Kidney (tissue), 14 donors: Measurements from ENCODE around the gene SLC37A2. TPM values are rescaled to one million over a fixed set of nuclear protein-coding genes. Genes with fewer than 3 reads are reported as not detected.

ENCODE experiments used
- DNase-seq, 5 donors: peaks; one replicate each; pipeline ENCODE4 v3.0.0-alpha.2; 2013 to 2020
- FAIRE-seq: peaks from 2 replicates; lab custom pipeline; 2012; peaks lifted over from hg19 to GRCh38; lab: Jason Lieb, UNC
- H3K27ac ChIP-seq, 2 donors: one replicate each; pipeline ENCODE4 v1.7.0; 2013; ENCODE audit warnings: low read depth in 2 of 2, low read length in 2 of 2, inconsistent platforms in 1 of 2
- H3K27me3 ChIP-seq: one replicate; pipeline ENCODE4 v1.7.1; 2013; ENCODE audit warnings: low read length, inconsistent platforms; ENCODE audit not compliant: control insufficient read depth, insufficient read depth
- H3K36me3 ChIP-seq, 3 donors: one replicate each; pipeline versions ENCODE4 v1.7.0 to v1.7.1; 2013; ENCODE audit warnings: low read length in 3 of 3, control low read depth in 1 of 3, inconsistent platforms in 1 of 3; ENCODE audit not compliant: insufficient read depth in 3 of 3, control insufficient read depth in 2 of 3
- H3K4me1 ChIP-seq, 3 donors: one replicate each; pipeline versions ENCODE4 v1.7.0 to v1.7.1; 2013; ENCODE audit warnings: low read length in 3 of 3, inconsistent platforms in 1 of 3, low read depth in 1 of 3; ENCODE audit not compliant: control insufficient read depth in 2 of 3, insufficient read depth in 2 of 3
- H3K4me3 ChIP-seq, 3 donors: one replicate each; pipeline versions ENCODE4 v1.7.0 to v1.8.1; 2013; ENCODE audit warnings: low read length in 3 of 3, control low read depth in 1 of 3, inconsistent platforms in 1 of 3
- H3K9ac ChIP-seq, 3 donors: one replicate each; pipeline versions ENCODE4 v1.7.0 to v1.7.1; 2013; ENCODE audit warnings: low read length in 3 of 3, control low read depth in 1 of 3, inconsistent platforms in 1 of 3
- H3K9me3 ChIP-seq, 3 donors: one replicate each; pipeline versions ENCODE4 v1.7.0 to v1.7.1; 2013; ENCODE audit warnings: low read length in 3 of 3, control low read depth in 1 of 3, inconsistent platforms in 1 of 3; ENCODE audit not compliant: control insufficient read depth in 2 of 3, insufficient read depth in 1 of 3
- intact Hi-C: fragments of 100-400 bp; cut with DNase I; formaldehyde crosslinking; loops from one replicate; pipeline ENCODE4 v1.11.1; 2022
- polyA plus RNA-seq: library from polyadenylated mRNA; stranded (reverse); fragments of 350-450 nt; fragmentation: Illumina TruSeq; extraction: RNeasy Lipid Tissue Mini Kit (QIAGEN cat#74804); gene quantifications from one replicate; pipeline ENCODE4 v1.2.3, GENCODE V29; 2014; ENCODE audit warnings: low read depth, low replicate concordance; ENCODE audit not compliant: insufficient read depth
- total RNA-seq: library from RNA; stranded (reverse); fragmentation: NEBNext Ultra II Directional; extraction: Animal tissue kit (Norgen Biotek cat#: 25700); gene quantifications from one replicate; pipeline ENCODE4 v1.2.1, GENCODE V29; 2021
- TF ChIP-seq, protein P1 (sequence below): IDR thresholded peaks from 3 replicates; pipeline ENCODE4 v1.5.1; 2012; ENCODE audit warnings: mild to moderate bottlenecking, moderate library complexity, borderline replicate concordance; ENCODE audit not compliant: insufficient read depth; ENCODE audit errors: extremely low read depth
- donor health status: control.
- donor health status: control.
- donor health status: control.
- donor health status: control.
- donor health status: control.
- donor health status: DM: yes; HTN: yes; CAD: no.
- donor health status: Normal renal cell carcinoma (clear cell type).

Gene SLC37A2
- total and polyA plus RNA-seq, 2 donors from 2014 or later = 0.82 to 6.1 TPM

DNA sequence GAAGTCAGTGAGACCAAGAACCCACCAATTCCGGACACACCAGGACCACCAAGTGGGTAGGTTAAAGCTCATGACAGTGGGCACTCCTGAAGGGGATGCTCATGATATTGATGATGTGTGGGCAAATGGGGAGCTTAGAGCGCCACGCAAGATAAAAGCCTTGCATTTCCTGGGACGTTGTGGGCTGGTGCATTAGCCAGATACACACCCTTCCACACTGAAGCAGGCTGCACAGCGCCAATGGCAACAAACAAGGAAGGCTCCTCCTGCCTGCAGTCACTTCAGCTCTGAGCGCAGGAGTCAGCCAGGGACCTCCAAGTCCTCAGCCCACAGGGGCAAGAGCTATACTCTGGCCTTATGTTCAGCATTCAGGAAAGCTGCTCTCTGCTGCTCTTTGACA, 27.7 kb downstream of the SLC37A2 start:
- Histone ChIP-seq H3K27me3 (no peaks in the 10 kb centered on the region), H3K4me3 (no peak overlapping the region), H3K9ac (no peak overlapping the region), H3K27ac (no peak overlapping the region), H3K9me3 (no peaks in the 10 kb centered on the region), H3K4me1 (peaks cover 0 to 2% (median 0%) of the 10 kb centered on the region in 3 donors), H3K36me3 (no peaks in the 10 kb centered on the region)
- intact Hi-C loops = no loop called here
- TF ChIP-seq, protein P1, sequence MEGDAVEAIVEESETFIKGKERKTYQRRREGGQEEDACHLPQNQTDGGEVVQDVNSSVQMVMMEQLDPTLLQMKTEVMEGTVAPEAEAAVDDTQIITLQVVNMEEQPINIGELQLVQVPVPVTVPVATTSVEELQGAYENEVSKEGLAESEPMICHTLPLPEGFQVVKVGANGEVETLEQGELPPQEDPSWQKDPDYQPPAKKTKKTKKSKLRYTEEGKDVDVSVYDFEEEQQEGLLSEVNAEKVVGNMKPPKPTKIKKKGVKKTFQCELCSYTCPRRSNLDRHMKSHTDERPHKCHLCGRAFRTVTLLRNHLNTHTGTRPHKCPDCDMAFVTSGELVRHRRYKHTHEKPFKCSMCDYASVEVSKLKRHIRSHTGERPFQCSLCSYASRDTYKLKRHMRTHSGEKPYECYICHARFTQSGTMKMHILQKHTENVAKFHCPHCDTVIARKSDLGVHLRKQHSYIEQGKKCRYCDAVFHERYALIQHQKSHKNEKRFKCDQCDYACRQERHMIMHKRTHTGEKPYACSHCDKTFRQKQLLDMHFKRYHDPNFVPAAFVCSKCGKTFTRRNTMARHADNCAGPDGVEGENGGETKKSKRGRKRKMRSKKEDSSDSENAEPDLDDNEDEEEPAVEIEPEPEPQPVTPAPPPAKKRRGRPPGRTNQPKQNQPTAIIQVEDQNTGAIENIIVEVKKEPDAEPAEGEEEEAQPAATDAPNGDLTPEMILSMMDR = no peak
- FAIRE-seq (no peak), DNase-seq (no peak)

DNA sequence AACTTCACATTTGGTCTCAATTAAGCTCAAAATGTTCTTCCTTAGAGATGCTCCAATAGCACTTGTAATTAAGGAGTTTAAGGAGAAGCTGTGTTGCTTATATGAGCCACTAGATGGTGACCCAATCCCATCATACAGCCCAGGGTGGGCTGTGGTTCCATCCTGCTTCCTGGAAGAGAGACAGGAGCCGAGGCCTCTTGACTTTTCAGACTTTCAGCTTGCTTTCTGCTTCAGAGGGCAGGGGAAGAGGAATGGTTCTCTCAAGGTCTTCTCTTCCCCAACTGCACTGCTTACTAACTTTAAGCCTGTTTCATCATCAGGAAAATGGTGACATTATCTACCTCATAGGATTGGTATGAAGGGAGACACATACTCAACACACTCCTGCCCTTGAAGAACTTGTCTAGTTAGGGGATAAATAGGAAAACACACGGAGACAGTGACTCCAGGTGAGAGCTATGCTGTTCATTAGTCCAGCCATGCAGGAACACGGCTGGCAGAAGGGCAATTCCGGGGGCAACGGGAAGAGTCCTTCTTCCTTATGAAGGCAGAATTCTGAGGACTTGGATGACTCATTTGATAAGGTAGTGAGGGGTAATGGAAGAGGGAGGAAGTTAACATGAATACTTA, 28.3 kb downstream of the SLC37A2 start:
- TF ChIP-seq, protein P1 = peak; percentile 59
- H3K27me3 ChIP-seq = no peaks in the 10 kb centered on the region
- no peak overlapping the region for H3K9ac ChIP-seq
- intact Hi-C loops = no loop called here
- H3K36me3 ChIP-seq = peaks cover 0 to 3% (median 0%) of the 10 kb centered on the region in 3 donors
- H3K4me3 ChIP-seq = no peak overlapping the region
- peaks cover 0 to 2% (median 0%) of the 10 kb centered on the region in 3 donors for H3K4me1 ChIP-seq
- H3K27ac ChIP-seq = no peak overlapping the region
- DNase-seq (peak in 4 of 5 donors; percentile 75 to 91 (median 86)), FAIRE-seq (no peak)
- no peaks in the 10 kb centered on the region for H3K9me3 ChIP-seq

DNA sequence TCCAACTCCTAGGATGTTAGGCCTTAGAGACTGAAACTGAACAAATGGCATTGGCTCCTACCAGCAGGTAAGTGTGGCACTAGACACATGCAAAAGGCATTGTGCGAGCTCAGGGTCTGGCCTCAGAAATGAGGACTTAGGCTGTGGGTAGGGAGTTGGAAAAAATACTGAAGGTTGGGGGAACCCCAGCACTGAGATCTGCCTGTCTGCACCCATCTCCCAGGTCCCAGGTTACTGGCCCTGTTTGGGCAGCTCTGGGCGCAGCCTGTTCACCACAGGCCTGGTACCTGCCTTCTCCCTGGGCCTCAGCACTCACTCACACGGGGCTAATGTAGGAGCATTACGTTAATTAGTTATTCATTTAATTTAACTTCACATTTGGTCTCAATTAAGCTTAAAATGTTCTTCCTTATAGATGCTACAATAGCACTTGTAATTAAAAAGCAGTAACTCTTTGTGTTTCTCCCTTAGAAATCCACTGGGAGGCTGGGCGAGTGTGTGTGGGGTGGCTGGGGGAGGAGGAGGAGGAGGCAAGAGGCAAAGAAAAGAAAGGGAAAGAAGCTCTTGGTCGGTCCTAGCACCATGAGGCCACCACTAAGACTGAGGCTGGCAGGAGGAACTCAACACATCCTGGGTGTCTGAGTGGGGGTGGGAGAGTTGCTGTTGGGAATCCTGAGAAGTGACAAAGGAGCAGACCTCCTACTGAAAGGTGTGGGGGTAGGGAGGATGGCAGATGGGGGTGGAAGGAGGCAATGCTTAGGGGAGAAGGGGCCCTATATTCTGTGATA, 29.0 kb downstream of the SLC37A2 start:
- no peak for DNase-seq

More for the DNA sequence above, 29.0 kb downstream of the SLC37A2 start:
- Histone ChIP-seq H3K4me1 (peaks cover 0 to 2% (median 0%) of the 10 kb centered on the region in 3 donors), H3K27ac (no peak overlapping the region), H3K4me3 (no peak overlapping the region), H3K9me3 (no peaks in the 10 kb centered on the region), H3K36me3 (peaks cover 0 to 4% (median 3%) of the 10 kb centered on the region in 3 donors), H3K9ac (no peak overlapping the region), H3K27me3 (no peaks in the 10 kb centered on the region)
- intact Hi-C loops = no loop called here
- TF ChIP-seq, protein P1 = no peak
- FAIRE-seq = no peak
